ENCODE measurements around the gene METTL22.

METTL22 gene

DNA sequence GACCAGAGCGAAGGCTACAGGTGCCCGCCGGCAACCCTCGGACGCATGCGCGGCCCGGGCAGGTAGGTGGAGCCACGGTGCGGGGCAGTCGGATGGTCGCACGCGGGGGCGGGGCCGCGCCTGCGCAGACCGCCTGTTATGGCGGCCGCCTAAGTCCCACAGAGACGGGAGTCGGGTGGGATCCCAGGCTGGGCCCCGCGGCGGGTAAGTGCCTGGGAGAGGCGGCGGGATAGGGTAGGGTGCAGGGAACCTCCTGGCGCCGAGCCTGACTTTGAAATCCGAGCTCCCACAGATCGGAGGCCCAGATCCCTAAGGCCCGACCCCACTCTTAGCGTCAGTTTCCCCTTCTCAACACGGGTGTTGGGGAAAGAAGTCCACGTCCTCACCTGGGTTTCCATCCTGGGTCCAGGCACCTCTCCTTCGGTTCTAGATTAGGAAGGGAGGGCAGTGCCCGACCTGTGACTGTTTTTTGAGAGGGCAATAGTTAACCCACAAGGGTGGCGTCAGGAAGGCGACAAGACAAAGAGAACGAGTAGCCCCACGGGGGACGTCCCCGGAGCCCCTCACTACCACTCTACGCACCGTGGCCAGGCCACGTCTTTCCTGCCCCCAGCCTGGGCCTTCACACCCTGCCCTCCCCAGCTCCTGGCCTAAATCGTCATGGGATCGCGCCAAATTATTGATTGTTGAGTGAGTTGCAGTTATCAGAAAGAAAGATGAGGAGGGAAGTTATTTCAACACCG, at the start of gene METTL22:
Gene METTL22, plus strand, starts transcription at position 127 of the 743 bp plus-strand sequence. CDS start 3,968 bp downstream, outside the sequence.
- peak; percentile 87 for DNase-seq

DNA sequence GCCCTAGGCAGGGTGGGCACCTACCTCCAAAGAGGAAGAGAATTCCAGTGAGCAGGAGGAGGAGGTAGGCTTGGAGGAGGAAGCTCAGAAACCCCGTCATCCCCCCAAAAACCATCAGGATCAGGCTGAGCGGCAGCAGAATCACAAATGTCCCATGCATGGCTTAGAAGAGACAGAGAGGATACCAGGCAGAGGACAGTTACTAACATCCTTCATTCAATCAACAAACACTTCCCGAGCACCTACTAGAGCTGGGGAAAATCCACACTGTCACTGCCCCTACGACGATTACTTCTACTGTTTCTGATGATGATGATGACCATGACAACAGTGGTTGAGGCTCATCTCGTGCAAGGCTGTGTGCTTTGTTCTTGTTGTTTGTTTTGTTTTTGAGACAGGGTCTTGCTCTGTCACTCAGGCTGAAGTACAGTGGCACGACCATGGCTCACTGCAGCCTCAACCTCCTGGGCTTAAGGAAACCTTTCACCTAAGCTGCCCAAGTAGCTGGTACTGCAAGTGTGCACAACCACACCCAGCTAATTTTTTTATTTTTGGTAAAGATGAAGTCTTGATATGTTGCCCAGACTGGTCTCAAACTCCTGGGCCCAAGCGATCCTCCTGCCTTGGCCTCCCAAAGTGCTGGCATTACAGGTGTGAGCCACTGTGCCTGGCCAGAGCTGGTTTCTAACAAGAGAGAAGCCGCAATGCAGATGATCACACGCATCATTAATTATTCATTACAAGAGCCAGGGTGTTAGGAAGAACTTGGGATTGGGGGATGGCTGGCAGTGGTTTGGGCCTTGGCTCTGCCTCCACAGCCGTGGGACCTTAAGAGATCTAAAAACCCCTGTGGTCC, 49.2 kb upstream of the METTL22 start:
- no peak for DNase-seq

DNA sequence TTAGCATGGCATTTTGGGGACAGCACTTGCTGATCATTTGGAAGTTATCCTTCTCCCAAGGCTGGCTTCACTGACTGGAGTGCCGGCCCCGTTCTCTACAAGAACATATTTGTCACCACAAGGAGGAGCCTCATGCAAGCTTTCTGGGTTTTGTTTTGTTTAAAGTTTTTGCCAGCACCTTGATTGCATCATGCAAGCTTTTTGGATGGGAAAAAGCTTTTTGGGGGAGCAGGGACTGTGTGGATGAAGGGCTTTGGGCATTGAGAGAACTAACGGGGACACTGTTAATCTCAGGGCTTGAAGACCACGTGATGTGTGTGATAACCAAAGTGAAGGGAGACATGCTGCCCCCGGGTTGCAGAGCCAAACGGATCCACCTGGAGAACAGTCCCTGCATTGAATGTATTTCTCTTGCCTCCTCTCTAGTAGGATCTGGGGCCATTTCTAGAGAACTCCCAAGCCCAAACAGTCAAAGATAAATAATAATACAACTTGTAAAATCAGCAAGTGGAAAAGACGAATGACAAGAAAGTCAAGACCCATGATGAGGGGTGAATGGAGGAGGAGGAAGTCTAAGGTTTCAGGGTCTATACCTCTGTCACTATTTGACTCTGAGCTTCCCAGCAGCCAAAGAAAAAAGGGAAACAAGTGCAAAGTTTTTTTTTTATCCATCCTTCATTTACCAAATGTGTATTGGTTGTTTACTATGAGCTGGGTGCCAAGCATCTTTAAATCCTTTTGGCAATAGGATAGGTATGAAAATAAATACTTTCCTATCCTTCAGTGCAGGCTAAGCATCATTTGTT, 48.4 kb upstream of the METTL22 start:
- DNase-seq = no peak

GRCh38 chr16:8575399-8575798, 46.1 kb upstream of the METTL22 start:
- no peak for DNase-seq

DNA sequence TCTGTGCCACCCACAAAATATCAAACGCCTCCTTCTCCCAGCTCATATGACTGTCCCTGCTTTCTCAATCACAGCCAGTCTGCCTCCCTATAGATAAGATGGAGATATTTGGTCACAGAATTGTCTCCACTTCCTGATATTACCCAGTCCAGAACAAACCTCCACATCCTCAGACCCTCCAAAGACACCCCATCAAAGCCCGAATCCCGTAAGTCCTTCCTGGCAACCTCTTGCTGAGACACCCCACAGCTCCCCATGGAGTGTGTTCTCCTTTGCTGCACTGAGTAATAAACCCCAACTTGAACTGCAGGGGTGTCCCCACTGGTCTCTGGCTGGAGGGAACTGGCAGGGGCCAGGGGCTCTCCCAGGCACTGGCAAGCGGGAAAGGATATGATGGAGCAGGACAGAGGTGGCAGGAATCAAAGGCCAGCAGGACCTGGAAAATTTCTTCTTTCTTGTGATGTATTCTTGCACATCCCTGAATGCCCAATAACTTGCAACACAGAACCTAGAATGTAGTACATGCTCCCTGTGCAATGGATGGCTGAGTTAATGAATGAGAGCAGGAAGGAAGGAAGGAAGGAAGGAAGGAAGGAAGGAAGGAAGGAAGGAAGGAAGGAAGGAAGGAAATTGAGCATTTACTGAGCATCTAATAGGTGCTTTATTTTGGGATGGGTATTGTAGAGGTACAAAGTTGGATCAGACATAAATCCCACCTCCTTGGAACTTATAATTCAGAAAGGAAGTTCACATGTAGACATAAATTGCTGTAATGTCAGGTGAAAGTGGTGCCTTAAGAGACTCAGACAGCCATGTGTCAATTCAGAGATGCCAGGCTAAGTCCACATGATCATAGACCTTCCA, 45.1 kb upstream of the METTL22 start:
- DNase-seq = no peak

DNA sequence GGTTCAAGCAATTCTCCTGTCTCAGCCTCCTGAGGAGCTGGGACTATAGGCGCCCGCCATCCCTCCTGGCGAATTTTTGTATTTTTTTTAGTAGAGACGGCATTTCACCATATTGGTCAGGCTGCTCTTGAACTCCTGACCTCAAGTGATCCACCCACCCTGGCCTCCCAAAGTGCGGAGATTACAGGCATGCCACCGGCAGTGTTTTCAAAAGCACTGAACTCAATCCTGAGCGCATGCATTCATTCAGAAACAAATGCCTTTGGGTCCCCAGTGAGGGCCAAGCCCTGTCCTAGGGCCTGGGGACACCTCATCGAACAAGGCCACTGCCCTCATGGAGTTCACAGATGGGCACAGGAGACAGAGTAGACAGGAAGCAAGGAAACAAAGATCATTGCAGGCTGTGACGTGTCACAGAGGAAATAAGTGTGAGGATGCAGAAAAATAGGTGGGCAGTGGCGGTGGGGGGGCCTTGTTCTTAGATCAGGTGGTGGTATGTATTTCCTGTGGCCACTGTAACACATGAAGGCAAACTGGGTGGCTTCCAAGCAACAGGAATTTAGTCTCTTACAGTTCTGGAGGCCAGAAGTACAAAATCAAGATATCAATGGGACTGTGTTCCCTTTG, 43.7 kb upstream of the METTL22 start:
- no peak for DNase-seq

- no peak for DNase-seq
Observed at GRCh38 chr16:8579559-8579958, 41.9 kb upstream of the METTL22 start.

GRCh38 chr16:8581831-8582580, 39.5 kb upstream of the METTL22 start:
- DNase-seq = no peak

- DNase-seq = no peak
Observed at GRCh38 chr16:8583199-8583598, 38.3 kb upstream of the METTL22 start.

GRCh38 chr16:8583732-8584131, 37.8 kb upstream of the METTL22 start:
- DNase-seq = no peak

DNA sequence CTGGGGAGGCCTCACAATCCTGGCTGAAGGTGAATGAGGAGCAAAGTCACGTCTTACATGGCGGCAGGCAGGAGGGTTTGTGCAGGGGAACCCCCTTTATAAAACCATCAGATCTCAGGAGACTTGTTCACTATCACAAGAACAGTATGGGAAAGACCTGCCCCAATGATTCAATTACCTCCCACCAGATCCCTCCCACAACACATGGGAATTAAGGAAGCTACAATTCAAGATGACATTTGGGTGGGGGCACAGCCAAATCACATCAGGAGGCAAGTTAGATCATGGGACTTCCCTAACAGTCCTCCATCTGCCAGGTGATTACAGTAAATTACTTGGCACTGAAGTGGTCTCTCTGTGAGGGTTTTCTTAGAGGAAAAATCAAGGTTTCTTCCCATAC, 36.5 kb upstream of the METTL22 start:
- no peak for DNase-seq

GRCh38 chr16:8585857-8586256, 35.6 kb upstream of the METTL22 start:
- DNase-seq = no peak

DNA sequence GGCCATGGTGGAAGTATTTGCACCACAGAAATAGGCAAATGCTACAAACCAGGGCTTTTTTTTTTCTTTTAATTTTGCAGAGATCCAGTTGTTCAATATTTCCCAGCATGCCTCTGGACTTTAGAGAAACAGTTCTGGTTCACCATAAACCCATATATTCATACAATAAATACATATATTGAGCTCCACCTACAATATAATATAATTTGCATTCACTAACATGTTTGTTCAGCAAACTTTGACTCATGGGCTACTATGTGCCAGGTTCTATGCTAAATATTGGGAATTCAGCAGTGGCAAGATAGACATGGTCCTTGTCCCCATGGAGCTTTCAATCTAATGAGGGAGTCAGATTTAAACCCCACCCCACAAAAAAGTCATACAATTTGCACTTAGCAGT, 34.4 kb upstream of the METTL22 start:
- DNase-seq = no peak

DNA sequence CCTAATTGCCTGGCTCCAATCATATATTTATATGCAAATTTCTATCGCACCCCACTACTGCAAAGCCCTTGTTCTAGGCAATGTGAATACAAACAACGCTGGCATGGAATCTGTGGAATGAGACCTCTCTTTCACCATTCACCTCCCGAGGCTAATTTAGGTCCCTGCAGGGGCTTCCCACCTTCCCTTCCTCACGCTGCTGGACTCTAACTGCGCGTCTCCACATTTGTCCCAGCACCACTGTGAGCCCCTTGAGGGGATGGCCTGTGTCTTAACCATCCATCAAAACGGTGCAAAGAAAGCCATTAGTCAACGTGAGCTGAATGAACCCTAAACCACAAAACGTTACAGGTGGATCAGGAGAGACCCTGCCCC, 32.8 kb upstream of the METTL22 start:
- DNase-seq = no peak

DNA sequence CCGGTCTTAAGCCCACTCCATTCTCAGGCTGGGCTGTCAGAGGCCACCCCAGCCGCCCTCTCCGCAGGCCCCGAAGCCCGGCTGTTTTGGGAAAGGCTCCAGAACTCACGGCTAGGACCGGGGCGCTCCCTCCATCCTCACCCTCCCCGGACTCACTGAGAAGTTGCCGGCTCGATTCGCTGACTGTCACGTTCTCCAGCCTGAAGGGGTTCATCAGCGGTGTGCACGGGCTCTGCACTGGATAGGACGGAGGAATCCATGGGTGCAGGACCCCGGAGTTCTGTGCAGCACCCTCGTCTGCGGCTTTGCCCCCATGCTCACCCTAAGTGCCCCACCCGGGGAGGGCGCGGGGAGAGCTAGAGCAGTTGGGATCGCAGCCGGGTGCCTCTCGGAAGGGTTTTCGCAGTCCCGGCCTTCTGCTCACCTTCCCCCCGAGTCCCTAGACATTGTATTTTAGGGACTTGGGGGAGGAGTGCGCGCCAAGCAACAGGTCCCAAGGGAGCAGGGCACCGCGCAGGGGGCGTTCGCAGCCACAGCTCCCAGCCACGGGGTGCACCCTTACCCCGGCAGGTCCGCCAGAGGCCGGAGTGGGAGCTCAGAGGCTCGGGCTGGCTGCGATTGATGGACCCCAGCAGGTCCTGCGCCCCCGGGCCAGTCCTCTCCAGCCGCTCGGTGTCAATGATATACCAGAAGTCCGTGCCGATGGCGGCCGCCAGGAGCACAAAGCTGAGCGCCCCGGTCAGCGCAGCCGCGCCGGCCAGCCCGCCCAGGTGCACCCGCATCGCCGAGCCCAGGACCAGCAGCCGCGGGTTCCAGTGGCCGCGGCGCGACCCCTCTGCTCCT, 32.2 kb upstream of the METTL22 start:
- no peak for DNase-seq

DNA sequence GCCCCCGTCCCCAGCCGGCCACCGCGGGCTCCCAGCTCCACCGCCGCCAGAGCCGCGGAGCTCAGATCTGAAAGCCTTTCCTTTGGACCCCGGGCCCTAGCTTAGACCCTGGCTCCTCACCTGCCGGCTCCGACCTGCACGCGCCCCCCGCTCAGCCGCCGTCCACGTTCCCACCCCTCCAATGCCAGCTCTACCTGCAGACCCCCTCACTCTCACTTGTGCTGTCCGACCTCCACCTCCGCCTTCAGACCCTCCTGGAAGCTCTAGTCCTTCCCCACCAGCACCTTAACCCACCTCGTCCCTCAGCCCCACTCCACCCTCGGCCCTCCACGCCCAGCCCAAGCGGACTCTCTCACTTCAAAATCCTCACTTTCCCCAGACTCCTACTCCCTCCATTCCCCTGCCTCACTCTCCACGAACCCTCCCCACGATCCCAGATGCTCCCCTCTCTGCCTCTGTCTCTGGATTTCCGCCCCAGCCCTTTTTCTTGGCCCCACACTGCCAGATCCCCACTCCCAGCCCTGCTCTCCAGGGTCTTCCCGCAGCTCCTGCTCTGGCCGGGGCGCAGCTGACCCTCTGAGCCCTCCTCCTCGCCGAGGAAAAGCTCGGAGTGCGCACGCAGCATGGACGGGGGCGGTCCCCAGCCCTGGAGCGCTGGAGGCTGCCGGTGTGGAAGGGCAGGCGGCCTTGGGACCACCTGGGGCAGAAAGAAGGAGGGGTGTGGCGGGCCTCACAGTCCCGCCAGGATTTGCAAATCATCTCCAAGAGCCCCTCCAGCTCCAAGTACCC, 31.4 kb upstream of the METTL22 start, which contains the start of gene TMEM114:
Gene TMEM114, minus strand, starts transcription at position 612 of the 789 bp plus-strand sequence. CDS start 673 bp downstream, outside the sequence.
- no peak for DNase-seq

DNA sequence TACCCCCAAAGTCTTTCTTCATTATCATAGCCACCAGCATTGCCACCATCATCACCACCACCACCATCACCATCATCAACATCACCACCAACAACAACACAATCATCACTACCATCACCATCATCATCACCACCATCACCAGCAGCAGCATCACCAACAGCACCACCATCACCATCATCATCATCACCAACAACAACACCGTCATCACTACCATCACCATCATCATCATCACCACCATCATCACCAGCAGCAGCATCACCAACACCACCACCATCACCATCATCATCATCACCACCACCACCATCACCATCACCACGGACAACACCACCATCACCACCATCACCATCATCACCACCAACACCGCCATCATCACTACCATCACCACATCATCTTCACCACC, 30.7 kb upstream of the METTL22 start:
- no peak for DNase-seq

DNA sequence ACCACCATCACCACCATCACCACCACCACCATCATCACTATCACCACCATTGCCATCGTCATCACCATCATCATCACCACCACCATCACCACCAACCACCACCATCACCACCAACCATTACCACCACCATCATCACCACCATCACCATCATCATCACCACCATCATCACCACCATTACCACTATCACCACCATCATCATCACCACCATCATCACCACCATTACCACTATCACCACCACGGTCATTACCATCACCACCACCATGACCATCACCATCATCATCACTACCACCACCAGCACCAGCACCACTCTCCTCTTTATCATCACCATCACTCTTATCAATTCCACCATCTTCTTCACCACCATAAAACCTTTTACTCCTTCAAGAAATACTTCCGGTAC, 30.0 kb upstream of the METTL22 start:
- DNase-seq = no peak

DNA sequence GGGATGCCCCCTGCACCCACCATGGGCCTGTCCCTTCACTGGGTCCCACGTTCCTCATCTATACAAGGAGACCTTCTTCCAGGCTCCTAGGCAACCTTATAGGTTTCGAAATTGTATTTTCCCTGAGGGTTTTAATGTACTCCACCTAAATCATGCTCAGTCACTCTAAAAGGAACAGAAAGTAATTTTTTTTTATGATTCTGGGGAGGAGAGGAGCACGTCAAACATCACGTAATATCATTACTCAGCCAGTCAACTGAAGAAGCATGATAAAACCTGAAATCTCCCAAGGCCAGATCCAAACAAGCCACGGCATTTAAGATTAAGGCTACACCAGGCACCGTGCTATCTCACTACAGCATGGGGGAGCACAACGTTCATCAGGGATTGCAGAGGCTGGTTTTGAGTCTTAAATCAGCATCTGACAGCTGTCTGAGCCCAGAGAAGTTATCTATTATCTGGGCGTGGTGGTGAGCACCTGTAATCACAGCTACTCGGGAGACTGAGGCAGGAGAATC, 27.3 kb upstream of the METTL22 start:
- DNase-seq = no peak

Data from NCI-H345 (cell line).